Retina (tissue), 1 donor: ENCODE results near the gene CYTH3.
"Not testable (repeated sequence)": the region's sequence is repeated elsewhere in the genome, so short reads cannot be mapped to it uniquely, and the experiment has no call there.

ENCODE experiments used
- DNase-seq: peaks from one replicate; pipeline ENCODE4 v3.0.0-alpha.2; 2016

The CYTH3 gene, protein sequence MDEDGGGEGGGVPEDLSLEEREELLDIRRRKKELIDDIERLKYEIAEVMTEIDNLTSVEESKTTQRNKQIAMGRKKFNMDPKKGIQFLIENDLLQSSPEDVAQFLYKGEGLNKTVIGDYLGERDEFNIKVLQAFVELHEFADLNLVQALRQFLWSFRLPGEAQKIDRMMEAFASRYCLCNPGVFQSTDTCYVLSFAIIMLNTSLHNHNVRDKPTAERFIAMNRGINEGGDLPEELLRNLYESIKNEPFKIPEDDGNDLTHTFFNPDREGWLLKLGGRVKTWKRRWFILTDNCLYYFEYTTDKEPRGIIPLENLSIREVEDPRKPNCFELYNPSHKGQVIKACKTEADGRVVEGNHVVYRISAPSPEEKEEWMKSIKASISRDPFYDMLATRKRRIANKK

GRCh38 chr7:6272481-6273323 is at the start of gene CYTH3:
CYTH3 (minus strand) TSS chr7:6272624; CDS start chr7:6272507, 117 bp downstream.
- DNase-seq: peak; percentile 93

- DNase-seq: no peak
These were observed 48.4 kb upstream of the CYTH3 start for GRCh38 chr7:6320791-6321190.

- no peak for DNase-seq
These were observed 45.5 kb upstream of the CYTH3 start for GRCh38 chr7:6317797-6318438.

- DNase-seq: no peak
These were observed 43.8 kb upstream of the CYTH3 start for GRCh38 chr7:6316226-6316625.

DNA sequence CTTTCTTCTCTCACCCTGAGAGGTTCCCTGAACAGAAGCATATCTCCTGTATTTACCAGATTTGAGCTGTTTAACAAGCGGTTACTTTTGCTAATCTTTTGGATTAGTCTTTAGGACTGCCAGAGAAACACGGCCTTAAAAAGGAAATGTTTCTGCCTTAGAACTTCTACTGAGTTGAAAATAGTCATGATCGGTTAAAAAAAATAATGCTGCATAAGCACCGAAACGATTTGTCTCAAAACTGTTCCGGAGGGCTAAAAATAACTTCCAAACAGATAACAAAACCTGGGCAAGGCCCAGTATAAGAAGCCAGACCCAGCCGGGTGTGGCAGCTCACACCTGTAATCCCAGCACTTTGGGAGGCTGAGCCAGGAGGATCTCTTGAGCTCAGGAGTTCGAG is 43.3 kb upstream of the CYTH3 start:
- DNase-seq: no peak

DNA sequence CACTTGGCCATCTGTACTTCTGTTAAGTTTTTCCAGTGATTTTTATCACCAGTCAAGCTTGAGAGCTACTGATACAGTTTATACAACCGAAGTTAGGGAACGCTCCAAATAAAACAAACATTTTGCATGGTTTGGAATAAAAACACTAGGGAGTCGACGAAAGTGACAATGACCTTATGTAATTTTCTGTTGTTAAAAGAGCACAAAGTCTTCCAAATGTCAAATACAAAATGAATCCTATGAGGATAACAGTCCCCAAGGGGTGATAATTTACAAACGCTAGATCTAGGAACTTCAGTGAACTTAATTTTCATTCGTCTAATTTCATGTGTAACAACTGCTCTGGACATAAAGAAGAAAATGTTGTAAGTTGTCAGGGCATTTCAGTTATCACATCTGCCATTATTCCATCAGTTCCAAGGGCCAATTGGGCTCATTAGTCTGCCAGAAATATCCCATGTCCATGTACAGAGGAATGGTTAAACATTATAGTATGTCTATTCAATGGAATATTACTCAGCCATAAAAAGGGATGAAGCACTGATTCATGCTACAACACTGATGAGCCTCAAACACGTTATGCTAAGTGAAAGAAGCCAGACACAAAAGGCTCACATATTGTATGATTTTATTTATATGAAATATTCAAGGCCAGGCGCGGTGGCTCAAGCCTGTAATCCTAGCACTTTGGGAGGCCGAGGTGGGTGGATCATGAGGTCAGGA is 38.0 kb upstream of the CYTH3 start:
- no peak for DNase-seq

- DNase-seq: no peak
These were observed 35.3 kb upstream of the CYTH3 start for GRCh38 chr7:6307762-6308161.

DNA sequence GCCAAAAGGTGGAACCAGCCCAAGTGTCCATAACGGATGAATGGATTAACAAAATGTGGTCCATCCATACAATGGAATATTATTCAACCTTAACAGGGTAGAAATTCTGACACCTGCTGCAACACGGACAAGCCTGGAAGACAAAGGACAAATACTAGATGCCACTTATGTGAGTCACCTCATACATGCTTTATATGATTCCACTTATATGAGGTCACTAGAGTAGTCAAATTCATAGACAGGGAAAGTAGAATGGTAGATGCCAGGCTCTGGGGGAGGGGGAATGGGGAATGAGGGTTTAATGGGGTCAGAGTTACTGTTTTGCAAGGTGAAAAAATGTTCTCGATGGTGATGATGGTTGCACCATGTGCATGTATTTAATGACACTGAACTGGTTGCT is 34.0 kb upstream of the CYTH3 start:
- DNase-seq: no peak

DNA sequence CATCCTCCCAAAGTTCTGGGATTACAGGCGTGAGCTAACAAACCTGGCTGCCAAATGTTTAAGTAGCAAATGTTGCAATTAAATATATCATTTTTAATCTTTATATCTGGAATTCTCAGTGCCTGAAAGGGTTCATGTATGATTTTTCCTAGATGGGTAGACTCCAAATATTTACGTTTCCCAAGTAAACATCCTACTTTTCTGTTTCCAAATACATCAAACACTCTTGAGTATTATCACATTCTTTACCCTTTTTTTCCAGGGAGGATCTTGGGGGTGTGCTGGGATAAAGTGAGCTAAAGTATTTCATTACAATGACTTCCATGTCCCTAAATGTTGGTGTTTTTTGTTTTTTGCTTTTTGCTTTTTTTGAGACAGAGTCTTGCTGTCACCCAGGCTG is 32.9 kb upstream of the CYTH3 start:
- no peak for DNase-seq

DNA sequence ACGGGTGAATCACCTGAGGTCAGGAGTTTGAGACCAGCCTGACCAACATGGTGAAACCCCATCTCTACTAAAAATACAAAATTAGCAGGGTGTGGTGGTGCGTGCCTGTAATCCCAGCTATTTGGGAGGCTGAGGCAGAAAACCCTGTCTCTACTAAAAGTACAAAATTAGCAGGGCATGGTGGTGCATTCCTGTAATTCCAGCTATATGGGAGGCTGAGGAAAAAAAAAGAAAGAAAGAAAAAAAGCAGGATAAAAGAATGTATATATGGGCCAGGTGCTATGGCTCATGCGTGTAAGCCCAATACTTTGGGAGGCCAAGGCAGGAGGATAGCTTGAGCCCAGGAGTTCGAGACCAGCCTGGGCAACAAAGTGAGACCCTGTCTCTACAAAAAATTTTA is 29.0 kb upstream of the CYTH3 start:
- not testable (repeated sequence) for DNase-seq

DNA sequence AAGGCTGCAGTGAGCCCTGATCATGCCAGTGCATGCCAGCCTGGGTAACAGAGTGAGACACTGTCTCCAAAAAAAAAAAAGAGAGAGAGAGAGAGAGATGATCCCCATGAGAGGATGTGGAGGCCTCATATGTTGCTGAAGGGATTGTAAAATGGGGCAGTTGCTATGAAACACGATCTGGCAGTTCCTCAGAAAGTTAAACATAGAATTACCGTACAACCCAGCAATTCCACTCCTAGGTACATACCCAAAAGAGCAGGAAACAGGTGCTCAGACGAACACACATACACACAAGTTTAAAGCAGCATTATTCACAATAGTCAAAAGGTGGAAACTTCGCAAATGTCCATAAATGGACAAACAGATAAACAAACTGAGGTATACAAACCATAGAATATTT is 27.4 kb upstream of the CYTH3 start:
- no peak for DNase-seq

GRCh38 chr7:6294839-6295238 is 22.4 kb upstream of the CYTH3 start:
- DNase-seq: peak; percentile 21

DNA sequence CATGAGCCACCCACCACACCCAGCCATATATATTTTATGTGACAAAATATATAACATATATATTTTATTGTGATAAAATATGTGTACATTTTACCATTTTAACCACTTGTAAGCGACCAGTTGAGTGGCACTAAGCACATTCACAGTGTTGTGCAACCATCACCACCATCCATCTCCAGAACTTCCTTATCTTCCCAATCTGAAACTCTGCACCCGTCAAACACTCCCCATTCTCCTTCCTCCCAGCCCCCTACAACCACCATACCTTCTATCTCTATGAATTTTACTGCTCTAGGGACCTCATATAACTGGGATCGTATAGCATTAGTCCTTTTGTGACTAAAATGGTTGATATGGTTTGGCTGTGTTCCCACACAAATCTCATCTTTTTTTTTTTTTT is 20.8 kb upstream of the CYTH3 start:
- DNase-seq: no peak

GRCh38 chr7:6291941-6292340 is 19.5 kb upstream of the CYTH3 start:
- not testable (repeated sequence) for DNase-seq

DNA sequence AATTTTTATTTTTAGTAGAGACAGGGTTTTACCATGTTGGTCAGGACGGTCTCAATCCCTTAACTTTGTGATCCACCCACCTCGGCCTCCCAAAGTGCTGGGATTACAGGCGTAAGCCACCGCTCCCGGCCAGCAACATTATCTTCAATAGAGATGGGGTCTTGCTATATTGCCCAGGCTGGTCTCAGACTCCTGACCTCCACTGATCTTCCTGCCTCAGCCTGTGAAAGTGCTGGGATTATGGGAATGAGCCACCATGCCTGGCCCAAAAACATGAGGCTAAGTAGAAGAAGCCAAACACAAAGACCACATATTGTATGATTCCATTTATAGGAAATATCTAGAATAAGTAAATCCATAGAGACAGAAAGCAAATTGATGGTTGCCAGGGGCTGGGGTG is 19.1 kb upstream of the CYTH3 start:
- DNase-seq: no peak

- no peak for DNase-seq
These were observed 17.9 kb upstream of the CYTH3 start for GRCh38 chr7:6290319-6290741.

- no peak for DNase-seq
These were observed 15.9 kb upstream of the CYTH3 start for GRCh38 chr7:6288270-6288860.

- no peak for DNase-seq
These were observed 14.1 kb upstream of the CYTH3 start for GRCh38 chr7:6286486-6286885.

DNA sequence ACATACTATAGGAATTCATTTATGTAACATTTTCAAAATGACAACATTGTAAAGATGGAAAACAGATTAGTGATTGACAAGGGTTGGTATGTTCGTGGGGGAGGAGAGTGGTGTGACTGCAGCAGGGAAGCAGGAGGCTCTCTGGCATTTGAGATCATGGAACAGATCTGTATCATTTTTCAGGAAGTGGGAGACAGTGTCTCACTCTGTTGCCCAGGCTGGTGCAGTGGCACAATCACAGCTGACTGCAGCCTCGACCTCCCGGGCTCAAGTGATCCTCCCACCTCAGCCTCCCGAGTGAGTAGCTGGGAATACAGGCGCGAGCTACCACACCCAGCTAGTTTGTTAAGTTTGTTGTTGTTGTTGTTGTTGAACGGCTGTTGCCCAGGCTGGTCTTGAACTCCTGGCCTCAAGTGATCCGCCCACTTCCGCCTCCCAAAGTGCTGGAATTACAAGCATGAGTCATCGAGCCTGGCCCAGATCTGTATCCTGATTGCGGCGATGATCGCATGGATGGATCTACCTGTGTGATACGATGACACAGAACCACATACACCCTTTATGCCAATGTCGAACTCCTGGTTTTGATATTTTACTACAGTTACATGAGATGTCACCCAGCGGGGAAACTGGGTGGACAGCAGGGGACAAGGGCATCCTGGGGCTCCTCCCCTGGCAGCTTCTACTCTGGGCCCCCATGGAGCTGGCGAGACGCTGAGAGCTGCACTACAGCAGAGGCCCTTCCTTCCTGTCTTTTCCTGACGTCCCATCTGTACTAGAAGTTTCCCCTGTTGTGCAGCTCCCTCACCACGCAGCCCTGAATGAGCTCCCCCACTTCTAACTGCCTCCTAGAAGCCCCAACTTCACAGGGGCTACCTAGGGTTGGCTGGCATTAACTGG is 12.3 kb upstream of the CYTH3 start:
- DNase-seq: no peak

DNA sequence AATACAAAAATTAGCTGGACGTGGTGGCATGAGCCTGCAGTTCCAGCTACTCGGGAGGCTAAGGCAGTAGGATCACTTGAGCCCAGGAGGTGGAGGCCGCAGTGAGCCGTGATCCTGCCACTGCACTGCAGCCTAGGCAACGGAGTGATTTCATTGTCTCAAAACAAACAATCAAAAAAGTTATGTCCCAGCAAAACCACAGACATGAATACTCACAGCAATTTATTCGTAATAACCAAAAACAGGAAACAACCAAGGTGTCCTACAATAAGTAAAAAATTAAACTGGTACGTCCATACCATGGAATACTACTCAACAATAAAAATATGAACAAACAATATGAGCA is 11.6 kb upstream of the CYTH3 start:
- DNase-seq: no peak

- DNase-seq: not testable (repeated sequence)
These were observed 11.1 kb upstream of the CYTH3 start for GRCh38 chr7:6283391-6284054.
